HCT116 (cell line): ENCODE data around the gene CNST. TPM values are rescaled to one million over a fixed set of nuclear protein-coding genes. Genes with fewer than 3 reads are reported as not detected.
A peak's percentile ranks its signal among the peaks of the same experiment; 100 is the strongest.

Experiments used
- ATAC-seq: fragments of 200-7000 bp; cut with Tn5 transposase; 2 replicates; pipeline ENCODE4 v1.9.1; 2020; ENCODE audit warnings: mild to moderate bottlenecking, moderate library complexity
- BruUV-seq: library from RNA; stranded (reverse); fragments of 400-500 nt; replicated peaks from 2 replicates; lab custom pipeline; 2021; lab: Mats Ljungman, UMichigan
- CTCF ChIA-PET: fragments of 300-600 bp; sonication (Branson Sonifier 250); formaldehyde crosslinking; loops from one replicate; lab custom pipeline; 2021; ENCODE audit warnings: antibody characterized with exemption; lab: Charles Lee
- POLR2A ChIA-PET: fragments of 300-600, 350-600 bp; sonication (Branson Sonifier 250); formaldehyde crosslinking; loops from one replicate; lab custom pipeline; 2021; ENCODE audit warnings: antibody characterized with exemption; lab: Charles Lee
- RAD21 ChIA-PET, 2 experiments: fragments of 300-600 bp; sonication (Branson Sonifier 250); formaldehyde crosslinking; loops; one replicate each; lab custom pipeline; 2023; ENCODE audit warnings: low total read pairs in 2 of 2; ENCODE audit not compliant: uncharacterized antibody in 2 of 2, unreplicated experiment in 2 of 2, low non-redundant PET in 1 of 2; lab: Charles Lee
- DNase-seq: peaks from one replicate; pipeline ENCODE4 v3.0.0-alpha.2; 2010; ENCODE audit warnings: low read depth, low spot score
- H2AFZ ChIP-seq: fragments of 200-600 bp; shearing (Covaris generic), sonication (generic); 2 replicates; pipeline ENCODE4 v1.6.1; 2017; ENCODE audit warnings: low read depth, mixed run types, mixed read lengths, antibody characterized with exemption, low read length; ENCODE audit not compliant: poor library complexity, severe bottlenecking
- H3K27ac ChIP-seq: 2 replicates; pipeline ENCODE4 v1.5.1; 2012; ENCODE audit warnings: low read depth, low read length
- H3K27me3 ChIP-seq: fragments of 200-600 bp; sonication (generic); 2 replicates; pipeline ENCODE4 v1.6.1; 2016; ENCODE audit warnings: mixed run types, low read length, mixed read lengths; ENCODE audit not compliant: insufficient read depth
- H3K36me3 ChIP-seq, 2 experiments: fragments of 200-500 bp in 1 of 2; fragments of 200-600 bp in 1 of 2; sonication (Bioruptor generic) in 1 of 2; sonication (generic) in 1 of 2; 2 replicates each; pipeline versions ENCODE4 v1.5.1 to v1.6.1; 2014 to 2016; ENCODE audit warnings: low read length in 2 of 2, inconsistent platforms in 1 of 2, mixed read lengths in 1 of 2, mixed run types in 1 of 2; ENCODE audit not compliant: insufficient read depth in 2 of 2, control insufficient read depth in 1 of 2
- H3K4me1 ChIP-seq, 2 experiments: fragments of 200-600 bp in 1 of 2; sonication (generic) in 1 of 2; 2 replicates each; pipeline versions ENCODE4 v1.5.1 to v1.6.1; 2012 to 2017; ENCODE audit warnings: low read length in 2 of 2, inconsistent platforms in 1 of 2, mild to moderate bottlenecking in 1 of 2, mixed read lengths in 1 of 2, mixed run types in 1 of 2, moderate library complexity in 1 of 2; ENCODE audit not compliant: insufficient read depth in 2 of 2, control insufficient read depth in 1 of 2
- H3K4me2 ChIP-seq: fragments of 200-600 bp; sonication (generic); 2 replicates; pipeline ENCODE4 v1.6.1; 2017; ENCODE audit warnings: mixed run types, low read length, mixed read lengths
- H3K4me3 ChIP-seq, 2 experiments: fragments of 200-600 bp in 1 of 2; sonication (generic) in 1 of 2; replicated peaks in 1 of 2; 2 replicates each; pipeline ENCODE4 v1.5.1; 2011 to 2016; ENCODE audit warnings: low read length in 2 of 2, control low read depth in 1 of 2, low read depth in 1 of 2, mild to moderate bottlenecking in 1 of 2, mixed read lengths in 1 of 2, mixed run types in 1 of 2
- H3K79me2 ChIP-seq: fragments of 200-600 bp; sonication (generic); 2 replicates; pipeline ENCODE4 v1.6.1; 2017; ENCODE audit warnings: mild to moderate bottlenecking, mixed run types, low read length, moderate library complexity, mixed read lengths; ENCODE audit not compliant: insufficient read depth
- H3K9ac ChIP-seq: fragments of 200-600 bp; sonication (generic); 2 replicates; pipeline ENCODE4 v1.6.1; 2016; ENCODE audit warnings: low read length, mixed read lengths
- H3K9me2 ChIP-seq: fragments of 200-600 bp; sonication (generic), shearing (Covaris generic); 2 replicates; pipeline ENCODE4 v1.6.1; 2017; ENCODE audit warnings: mixed run types, mild to moderate bottlenecking, moderate library complexity; ENCODE audit not compliant: insufficient read depth
- H3K9me3 ChIP-seq, 2 experiments: fragments of 200-500 bp in 1 of 2; fragments of 200-600 bp in 1 of 2; sonication (Bioruptor generic) in 1 of 2; sonication (generic) in 1 of 2; 2 replicates each; pipeline ENCODE4 v1.6.1; 2014 to 2017; ENCODE audit warnings: low read length in 2 of 2, mixed read lengths in 2 of 2, inconsistent platforms in 1 of 2, low read depth in 1 of 2, mild to moderate bottlenecking in 1 of 2, mixed run types in 1 of 2, moderate library complexity in 1 of 2; ENCODE audit not compliant: control insufficient read depth in 1 of 2, insufficient read depth in 1 of 2
- H4K20me1 ChIP-seq: fragments of 200-600 bp; sonication (generic), shearing (Covaris generic); 2 replicates; pipeline ENCODE4 v1.6.1; 2017; ENCODE audit warnings: mixed run types, mild to moderate bottlenecking, moderate library complexity; ENCODE audit not compliant: insufficient read depth
- CBX3 ChIP-seq: IDR thresholded peaks from 2 replicates; pipeline ENCODE4 v1.6.1; 2012; ENCODE audit warnings: low read depth
- CEBPB ChIP-seq: IDR thresholded peaks from 2 replicates; pipeline ENCODE4 v1.6.1; 2012; ENCODE audit warnings: low read depth
- EGR1 ChIP-seq: IDR thresholded peaks from 2 replicates; pipeline ENCODE4 v1.6.1; 2012; ENCODE audit warnings: low read depth
- FOSL1 ChIP-seq: IDR thresholded peaks from 2 replicates; pipeline ENCODE4 v1.6.1; 2012; ENCODE audit warnings: low read depth
- POLR2A ChIP-seq: IDR thresholded peaks from 2 replicates; pipeline ENCODE4 v1.7.0; 2011; ENCODE audit warnings: borderline replicate concordance; ENCODE audit not compliant: insufficient read depth, insufficient read length; ENCODE audit errors: extremely low read depth
- POLR2AphosphoS5 ChIP-seq: IDR thresholded peaks from 2 replicates; pipeline ENCODE4 v1.6.1; 2011; ENCODE audit warnings: mild to moderate bottlenecking, low read depth, low read length, moderate library complexity
- RAD21 ChIP-seq: IDR thresholded peaks from 2 replicates; pipeline ENCODE4 v1.6.1; 2012; ENCODE audit warnings: low read depth, mild to moderate bottlenecking
- SP1 ChIP-seq: IDR thresholded peaks from 2 replicates; pipeline ENCODE4 v1.6.1; 2012; ENCODE audit warnings: low read depth
- TCF7L2 ChIP-seq: IDR thresholded peaks from 2 replicates; pipeline ENCODE4 v1.7.0; 2011; ENCODE audit warnings: borderline replicate concordance, inconsistent platforms; ENCODE audit not compliant: insufficient read depth, insufficient read length; ENCODE audit errors: extremely low read depth
- ZFX ChIP-seq: fragments of 450-650 bp; IDR thresholded peaks from 2 replicates; pipeline ENCODE4 v1.6.1; 2017
- intact Hi-C: fragments of 100-400 bp; cut with micrococcal nuclease; formaldehyde crosslinking; loops from 2 replicates; pipeline ENCODE4 v1.10.0; 2022
- total RNA-seq: library from RNA; stranded (reverse); gene quantifications from one replicate; pipeline ENCODE4 v1.2.1, GENCODE V29; 2021; ENCODE audit not compliant: unreplicated experiment
- TF ChIP-seq, protein P1 (sequence below): IDR thresholded peaks from 2 replicates; pipeline ENCODE4 v1.6.1; 2012
- TF ChIP-seq, protein P2 (sequence below), 3 experiments: fragments of 200-600 bp in 1 of 3; sonication (generic) in 1 of 3; IDR thresholded peaks in 2 of 3; conservative IDR thresholded peaks in 1 of 3; 2 replicates each; pipeline ENCODE4 v1.5.1; 2012 to 2017; ENCODE audit warnings: low read depth in 2 of 3, low read length in 2 of 3, antibody characterized with exemption in 1 of 3, borderline replicate concordance in 1 of 3, control low read depth in 1 of 3, mild to moderate bottlenecking in 1 of 3, mixed read lengths in 1 of 3, mixed run types in 1 of 3, moderate library complexity in 1 of 3; ENCODE audit not compliant: insufficient read depth in 1 of 3

The CNST gene
- total RNA-seq, 1 experiment from 2014 or later = 13.5 TPM

DNA sequence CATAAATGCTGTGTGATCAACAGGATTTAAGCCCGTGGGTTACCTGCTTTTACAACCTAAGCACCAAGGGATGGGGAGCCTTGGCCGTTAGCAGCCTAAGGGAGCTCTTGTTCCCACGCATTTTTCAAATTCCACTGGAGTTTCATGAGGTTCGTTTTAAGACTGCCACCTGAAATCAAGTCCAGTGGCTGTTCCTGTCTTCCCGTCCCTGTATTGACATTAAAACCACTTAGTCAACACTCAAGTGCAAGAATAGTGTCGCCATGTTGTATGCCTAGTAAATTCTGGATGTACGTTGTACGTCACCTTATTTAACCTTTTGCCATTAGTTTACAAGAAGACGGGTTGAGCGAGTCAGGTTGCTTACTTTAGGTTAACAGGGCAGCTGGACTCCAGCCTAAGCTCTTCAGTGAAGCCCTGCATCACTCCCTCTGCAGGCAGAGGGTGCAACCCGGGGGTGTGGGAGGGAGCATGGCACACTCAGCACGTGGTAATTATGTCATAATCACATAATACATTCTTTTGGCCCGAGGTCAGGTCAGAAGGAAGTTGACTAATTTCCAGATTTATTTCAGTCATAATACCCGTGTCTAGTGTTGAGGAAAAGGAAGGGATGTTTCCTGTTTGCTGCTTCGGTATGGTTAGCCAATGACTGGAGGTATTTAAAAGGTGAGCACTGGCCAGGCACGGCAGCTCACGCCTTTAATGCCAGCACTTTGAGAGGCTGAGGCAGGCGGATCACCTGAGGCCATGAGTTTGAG is 42.5 kb downstream of the CNST start:
- Histone ChIP-seq H3K4me1 (peaks cover 16 to 17% of the 10 kb centered on the region in 2 experiments), H3K9me3 (no peaks in the 10 kb centered on the region), H4K20me1 (peaks cover 5% of the 10 kb centered on the region; the same call in 1 of the 2 replicates), H3K9me2 (no peaks in the 10 kb centered on the region), H2AFZ (no peak overlapping the region), H3K4me3 (peak overlapping the region in 1 of 2 experiments; percentile 19; a peak in 2 of 4 replicates), H3K27ac (peak overlapping the region; percentile 37), H3K36me3 (no peaks in the 10 kb centered on the region), H3K9ac (0 out of 2 replicates have a peak overlapping the region, but pooled peaks have one; percentile 3), H3K4me2 (peak overlapping the region; percentile 61), H3K79me2 (peaks cover 3% of the 10 kb centered on the region; the same call in 1 of the 2 replicates), H3K27me3 (no peaks in the 10 kb centered on the region)
- no TSS peak for BruUV-seq
- TF ChIP-seq TCF7L2 = no peak
- no peak for TF ChIP-seq ZFX
- TF ChIP-seq POLR2AphosphoS5 = peak; percentile 34; the same call in 1 of the 2 replicates
- TF ChIP-seq, protein P1, sequence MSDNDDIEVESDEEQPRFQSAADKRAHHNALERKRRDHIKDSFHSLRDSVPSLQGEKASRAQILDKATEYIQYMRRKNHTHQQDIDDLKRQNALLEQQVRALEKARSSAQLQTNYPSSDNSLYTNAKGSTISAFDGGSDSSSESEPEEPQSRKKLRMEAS = peak; percentile 97
- TF ChIP-seq EGR1 = peak; percentile 71
- TF ChIP-seq CEBPB = peak; percentile 86
- TF ChIP-seq RAD21 = peak; percentile 16; the same call in 1 of the 2 replicates
- TF ChIP-seq POLR2A = no peak
- peak; percentile 31; the same call in 1 of the 2 replicates for TF ChIP-seq SP1
- TF ChIP-seq, protein P2, sequence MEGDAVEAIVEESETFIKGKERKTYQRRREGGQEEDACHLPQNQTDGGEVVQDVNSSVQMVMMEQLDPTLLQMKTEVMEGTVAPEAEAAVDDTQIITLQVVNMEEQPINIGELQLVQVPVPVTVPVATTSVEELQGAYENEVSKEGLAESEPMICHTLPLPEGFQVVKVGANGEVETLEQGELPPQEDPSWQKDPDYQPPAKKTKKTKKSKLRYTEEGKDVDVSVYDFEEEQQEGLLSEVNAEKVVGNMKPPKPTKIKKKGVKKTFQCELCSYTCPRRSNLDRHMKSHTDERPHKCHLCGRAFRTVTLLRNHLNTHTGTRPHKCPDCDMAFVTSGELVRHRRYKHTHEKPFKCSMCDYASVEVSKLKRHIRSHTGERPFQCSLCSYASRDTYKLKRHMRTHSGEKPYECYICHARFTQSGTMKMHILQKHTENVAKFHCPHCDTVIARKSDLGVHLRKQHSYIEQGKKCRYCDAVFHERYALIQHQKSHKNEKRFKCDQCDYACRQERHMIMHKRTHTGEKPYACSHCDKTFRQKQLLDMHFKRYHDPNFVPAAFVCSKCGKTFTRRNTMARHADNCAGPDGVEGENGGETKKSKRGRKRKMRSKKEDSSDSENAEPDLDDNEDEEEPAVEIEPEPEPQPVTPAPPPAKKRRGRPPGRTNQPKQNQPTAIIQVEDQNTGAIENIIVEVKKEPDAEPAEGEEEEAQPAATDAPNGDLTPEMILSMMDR (IDR thresholded peaks at IDR 0.05 in 2 of 3, conservative IDR thresholded peaks at IDR 0.05 in 1 of 3; ENCODE audit: borderline replicate concordance in 1 of 3, insufficient read depth in 1 of 3, low read depth in 2 of 3, low read length in 2 of 3) = peak in 2 of 3 experiments; percentile 10; a peak in 1 of 6 replicates
- TF ChIP-seq CBX3 = peak; percentile 86
- no peak for TF ChIP-seq FOSL1
- DNase-seq (peak; percentile 56), ATAC-seq (peak; percentile 92)
- intact Hi-C loops = no loop called here
- ChIA-PET POLR2A (no interaction called here), CTCF (no interaction called here), RAD21 (no interaction called here)
